Right ventricle myocardium superior (tissue), 1 donor: ENCODE results near the gene TMEM212. TPM values are rescaled to one million over a fixed set of nuclear protein-coding genes. Genes with fewer than 3 reads are reported as not detected.
"Not testable (repeated sequence)": the region's sequence is repeated elsewhere in the genome, so short reads cannot be mapped to it uniquely, and the experiment has no call there.

Experiments used
- ATAC-seq: fragments of 200-7000 bp; cut with Tn5 transposase; one replicate; pipeline ENCODE4 v1.9.1; 2020; ENCODE audit warnings: mild to moderate bottlenecking; ENCODE audit not compliant: poor library complexity
- DNase-seq: peaks from one replicate; pipeline ENCODE4 v3.0.0-alpha.2; 2020
- intact Hi-C: fragments of 100-400 bp; cut with DNase I; formaldehyde crosslinking; loops from one replicate; pipeline ENCODE4 v1.11.2; 2022
- total RNA-seq: library from RNA; stranded (reverse); fragmentation: NEBNext Ultra II Directional; extraction: Animal tissue kit (Norgen Biotek cat#: 25700); gene quantifications from one replicate; pipeline ENCODE4 v1.2.1, GENCODE V29; 2021
- donor health status: DM: no; HTN: yes; CAD: no; lungs with severe emphysema.

The TMEM212 gene
- total RNA-seq, 1 donor from 2014 or later, result not detected

GRCh38 chr3:171875923-171876412 is 32.8 kb downstream of the TMEM212 start:
- ATAC-seq, result no peak
- intact Hi-C loops, result no loop called here
- DNase-seq, result no peak

DNA sequence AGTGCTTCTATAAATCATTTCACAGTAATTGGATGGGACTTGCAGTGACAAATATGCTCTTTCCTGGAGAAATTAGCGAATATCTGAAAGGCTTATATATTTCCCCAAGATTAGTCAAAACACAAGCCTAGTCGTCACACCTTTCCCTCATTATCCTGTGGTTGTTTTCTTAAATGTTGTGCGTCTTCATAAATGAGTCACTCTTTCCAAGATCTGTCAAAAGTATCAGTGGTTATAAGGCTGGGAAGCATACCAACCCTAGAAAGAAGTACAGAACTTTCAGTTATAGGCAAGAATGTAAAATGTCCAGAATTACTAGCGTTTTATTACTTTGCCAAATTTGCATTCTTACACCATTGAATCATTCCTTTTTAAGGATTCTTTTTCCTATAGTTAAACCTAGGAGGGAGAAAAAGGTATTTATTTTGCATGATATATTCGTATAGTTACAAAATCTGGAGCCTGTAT is 33.6 kb downstream of the TMEM212 start:
- DNase-seq, result no peak
- ATAC-seq, result no peak
- intact Hi-C loops, result no loop called here

GRCh38 chr3:171878461-171879225 is 35.5 kb downstream of the TMEM212 start:
- intact Hi-C loops, result no loop called here
- DNase-seq (no peak), ATAC-seq (no peak)

GRCh38 chr3:171879472-171879871 is 36.3 kb downstream of the TMEM212 start:
- intact Hi-C loops, result no loop called here
- ATAC-seq, result no peak
- no peak for DNase-seq

DNA sequence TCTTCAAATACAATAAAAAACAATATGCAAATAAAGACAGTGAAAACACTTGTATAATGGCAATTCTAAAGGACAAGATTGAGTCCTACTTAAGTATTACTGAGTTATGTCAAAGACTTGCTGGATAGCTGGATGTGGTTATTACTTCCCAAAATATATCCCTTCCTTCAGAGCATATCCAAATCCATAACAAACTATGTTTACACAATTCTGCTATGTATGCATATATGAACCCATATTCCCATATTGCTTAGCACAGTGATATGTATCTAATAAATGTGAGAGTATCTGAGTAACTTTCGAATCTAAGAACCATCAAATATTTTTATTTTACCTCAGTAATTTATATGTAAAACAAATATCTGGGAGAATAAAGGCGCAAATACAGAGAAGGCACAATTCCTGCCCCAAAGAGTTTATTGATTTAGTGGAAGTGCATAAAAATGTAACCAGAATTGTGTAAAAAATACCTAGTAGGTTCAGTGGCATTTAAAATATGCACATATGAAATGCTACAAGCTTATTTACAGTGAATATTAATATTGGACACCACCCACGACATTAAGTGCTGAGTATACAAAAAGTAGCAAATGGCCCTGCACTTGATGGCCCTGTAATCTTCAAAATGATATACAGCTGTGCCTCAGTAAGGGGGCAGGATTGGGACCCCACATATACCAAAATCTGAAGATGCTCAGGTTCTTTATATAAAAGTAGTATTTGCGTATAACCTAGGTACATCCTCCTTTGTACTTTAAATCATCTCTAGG is 37.1 kb downstream of the TMEM212 start:
- DNase-seq, result no peak
- intact Hi-C loops, result no loop called here
- ATAC-seq, result no peak

DNA sequence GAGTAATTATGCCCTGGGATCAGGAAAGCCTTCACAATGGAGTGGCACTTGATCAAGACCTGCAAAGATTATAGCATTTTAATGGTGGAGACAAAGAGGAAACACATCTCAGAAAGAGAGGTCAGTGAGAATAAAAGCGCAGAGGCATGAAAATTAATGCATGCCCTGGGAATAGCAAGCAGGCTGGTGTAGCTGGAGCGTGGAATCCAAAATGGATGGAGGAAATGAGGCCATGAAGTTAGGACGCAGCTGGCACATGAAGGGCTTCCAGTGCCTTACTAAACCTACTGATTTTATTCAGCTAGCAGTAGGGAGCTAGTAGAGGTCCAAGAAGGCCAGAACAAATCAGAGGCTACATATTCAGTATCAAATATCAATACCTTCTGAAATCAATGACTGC is 38.1 kb downstream of the TMEM212 start:
- no peak for DNase-seq
- no peak for ATAC-seq
- intact Hi-C loops, result no loop called here

- DNase-seq (no peak), ATAC-seq (no peak)
- intact Hi-C loops, result no loop called here
These were observed 40.2 kb downstream of the TMEM212 start for GRCh38 chr3:171883257-171883892.

DNA sequence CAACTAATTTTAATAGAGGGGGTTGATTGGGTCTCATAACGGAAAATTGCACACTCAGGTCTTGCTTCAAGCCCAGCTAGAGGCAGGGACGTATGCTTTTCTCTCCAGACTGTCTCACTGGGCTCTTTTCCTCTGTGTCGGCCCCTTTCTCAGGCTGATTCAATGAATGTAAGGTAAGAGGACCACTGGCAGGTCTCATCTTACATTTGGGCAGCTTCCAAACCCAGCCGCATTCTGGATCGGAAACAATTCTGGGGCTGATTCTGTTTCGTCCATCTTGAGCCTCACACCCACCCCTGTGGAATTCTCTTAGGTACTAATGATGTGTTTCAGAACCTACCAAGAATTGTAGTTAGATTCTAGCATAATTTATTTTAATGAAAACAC is 40.7 kb downstream of the TMEM212 start:
- intact Hi-C loops, result no loop called here

DNA sequence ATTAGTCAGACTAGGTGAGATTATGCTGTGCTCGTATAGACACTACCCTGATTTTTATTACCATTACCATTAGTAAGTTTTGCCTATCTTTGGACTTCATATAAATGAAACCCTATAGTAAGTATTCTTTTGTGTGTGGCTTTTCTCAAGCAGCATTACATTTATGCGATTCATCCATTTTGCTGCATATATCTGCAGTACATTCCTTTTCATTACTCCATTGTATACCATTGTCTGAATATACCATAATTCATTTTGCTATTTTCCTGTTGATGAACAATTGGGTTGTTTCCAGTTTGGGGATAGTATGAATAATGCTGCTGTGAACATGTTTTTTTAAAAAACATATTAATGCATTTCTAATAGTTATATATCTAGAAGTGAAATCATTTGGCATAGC is 45.3 kb downstream of the TMEM212 start:
- no peak for DNase-seq
- intact Hi-C loops, result no loop called here
- no peak for ATAC-seq

More for the DNA sequence above, 40.7 kb downstream of the TMEM212 start:
- DNase-seq, result no peak
- no peak for ATAC-seq

DNA sequence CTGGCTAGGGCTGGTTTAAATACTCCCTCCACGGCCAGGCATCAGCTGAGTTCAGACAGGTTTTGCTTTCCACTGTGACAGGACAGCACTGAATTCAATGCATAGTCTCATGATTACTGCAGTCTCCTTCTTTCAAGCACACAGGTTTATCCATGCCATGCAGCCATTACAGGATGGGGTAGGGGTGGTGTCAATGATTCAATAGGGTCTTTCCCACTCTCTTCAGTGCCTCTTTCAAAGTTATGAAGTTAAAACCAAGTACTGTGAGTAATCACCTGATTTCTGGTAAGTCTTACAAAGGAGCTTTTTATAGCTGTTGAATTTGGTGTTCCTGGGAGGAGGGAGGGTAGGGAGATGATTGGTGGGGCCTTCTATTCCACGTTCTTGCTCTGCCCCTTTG is 47.2 kb downstream of the TMEM212 start:
- DNase-seq (no peak), ATAC-seq (no peak)
- intact Hi-C loops, result no loop called here

- intact Hi-C loops, result no loop called here
- ATAC-seq (no peak), DNase-seq (no peak)
These were observed 49.3 kb downstream of the TMEM212 start for GRCh38 chr3:171892457-171892856.

- ATAC-seq (no peak), DNase-seq (no peak)
- intact Hi-C loops, result no loop called here
These were observed 52.1 kb downstream of the TMEM212 start for GRCh38 chr3:171895291-171895690.

GRCh38 chr3:171895900-171896299 is 52.8 kb downstream of the TMEM212 start:
- intact Hi-C loops, result no loop called here
- ATAC-seq, result no peak

GRCh38 chr3:171896316-171896715 is 53.2 kb downstream of the TMEM212 start:
- ATAC-seq (no peak), DNase-seq (no peak)
- intact Hi-C loops, result no loop called here

More at GRCh38 chr3:171895900-171896299, 52.8 kb downstream of the TMEM212 start:
- no peak for DNase-seq

- ATAC-seq (no peak), DNase-seq (no peak)
- intact Hi-C loops, result no loop called here
These were observed 55.0 kb downstream of the TMEM212 start for GRCh38 chr3:171898192-171898591.

GRCh38 chr3:171900446-171900845 is 57.3 kb downstream of the TMEM212 start:
- ATAC-seq (no peak), DNase-seq (no peak)
- intact Hi-C loops, result no loop called here

- ATAC-seq, result no peak
- intact Hi-C loops, result no loop called here
- DNase-seq, result no peak
These were observed 58.6 kb downstream of the TMEM212 start for GRCh38 chr3:171901615-171902312.

DNA sequence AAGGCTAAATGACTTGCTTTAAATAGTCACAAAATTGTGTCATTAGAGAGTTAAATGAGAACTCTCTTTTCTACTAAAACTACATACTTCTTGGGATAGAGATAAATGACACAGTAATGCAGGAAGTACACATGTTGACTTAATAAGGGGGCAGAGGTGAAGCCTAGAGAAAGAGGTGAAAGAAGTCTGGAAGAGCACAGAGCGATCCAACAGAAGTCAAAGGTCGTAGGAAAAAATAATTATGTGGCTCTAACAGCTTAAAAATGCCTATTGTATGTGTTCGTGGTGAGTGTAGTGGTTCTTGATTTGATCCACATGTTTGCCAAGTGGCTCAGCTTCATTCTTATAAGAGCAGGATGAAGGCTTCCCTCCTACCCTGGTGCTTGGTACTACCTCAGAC is 61.7 kb downstream of the TMEM212 start:
- ATAC-seq (no peak), DNase-seq (no peak)
- intact Hi-C loops, result no loop called here

DNA sequence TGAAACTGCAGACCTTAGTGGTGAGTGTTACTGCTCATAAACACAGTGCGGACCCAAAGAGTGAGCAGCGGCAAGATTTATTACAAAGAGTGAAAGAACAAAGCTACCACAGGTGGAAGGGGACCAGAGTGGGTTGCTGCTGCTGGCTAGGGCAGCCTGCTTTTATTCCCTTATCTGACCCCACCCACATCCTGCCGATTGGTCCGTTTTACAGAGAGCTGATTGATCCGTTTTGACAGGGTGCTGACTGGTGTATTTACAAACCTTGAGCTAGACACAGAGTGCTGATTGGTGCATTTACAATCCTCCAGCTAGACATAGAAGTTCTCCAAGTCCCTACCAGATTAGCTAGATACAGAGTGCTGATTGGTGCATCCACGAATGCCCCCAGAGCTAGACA is 63.4 kb downstream of the TMEM212 start:
- DNase-seq, ATAC-seq, intact Hi-C loops: not testable (repeated sequence)
